Pulmonary artery endothelial cell (primary cell): ENCODE measurements around the gene ZNF593. TPM values are rescaled to one million over a fixed set of nuclear protein-coding genes. Genes with fewer than 3 reads are reported as not detected.

Source experiments
- DNase-seq: peaks from one replicate; pipeline ENCODE4 v3.0.0-alpha.2; 2011; ENCODE audit warnings: low read depth, low spot score
- total RNA-seq: library from RNA; depleted of rRNA; stranded (reverse); fragments of >200 nt; gene quantifications from 2 replicates; pipeline ENCODE4 v1.2.3, GENCODE V29; 2014

Gene ZNF593
- 32.4 and 43.9 TPM in 2 replicates for total RNA-seq

- peak; percentile 74 for DNase-seq
Observed at GRCh38 chr1:26169669-26170471, at the start of gene ZNF593. Gene ZNF593 (plus strand): TSS chr1:26169908. CDS start chr1:26169984, 76 bp downstream.

DNA sequence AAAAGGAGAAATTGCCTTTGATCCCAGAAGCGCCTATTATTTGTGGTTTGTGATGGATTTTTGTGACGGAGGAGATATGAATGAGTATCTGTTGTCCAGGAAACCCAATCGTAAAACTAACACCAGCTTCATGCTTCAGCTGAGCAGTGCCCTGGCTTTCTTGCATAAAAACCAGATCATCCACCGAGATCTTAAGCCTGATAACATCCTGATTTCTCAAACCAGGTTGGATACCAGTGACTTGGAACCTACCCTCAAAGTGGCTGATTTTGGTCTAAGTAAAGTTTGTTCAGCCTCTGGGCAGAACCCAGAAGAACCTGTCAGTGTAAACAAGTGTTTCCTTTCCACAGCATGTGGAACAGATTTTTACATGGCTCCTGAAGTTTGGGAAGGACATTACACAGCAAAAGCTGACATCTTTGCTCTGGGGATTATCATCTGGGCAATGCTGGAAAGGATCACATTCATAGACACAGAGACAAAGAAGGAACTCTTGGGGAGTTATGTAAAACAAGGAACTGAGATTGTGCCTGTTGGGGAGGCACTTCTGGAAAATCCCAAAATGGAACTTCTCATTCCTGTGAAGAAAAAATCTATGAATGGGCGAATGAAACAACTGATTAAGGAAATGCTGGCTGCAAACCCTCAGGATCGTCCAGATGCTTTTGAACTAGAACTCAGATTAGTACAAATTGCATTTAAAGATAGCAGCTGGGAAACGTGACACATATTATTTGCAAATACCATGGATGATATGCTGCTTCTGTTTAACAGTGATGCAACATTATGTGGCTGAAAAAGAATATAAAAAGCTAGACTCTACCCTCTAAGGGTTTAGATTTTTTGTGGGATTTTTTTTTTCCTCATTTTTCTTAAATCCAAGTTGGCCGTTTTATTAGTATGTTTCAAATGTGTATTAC is 47.6 kb upstream of the ZNF593 start:
- DNase-seq = no peak

DNA sequence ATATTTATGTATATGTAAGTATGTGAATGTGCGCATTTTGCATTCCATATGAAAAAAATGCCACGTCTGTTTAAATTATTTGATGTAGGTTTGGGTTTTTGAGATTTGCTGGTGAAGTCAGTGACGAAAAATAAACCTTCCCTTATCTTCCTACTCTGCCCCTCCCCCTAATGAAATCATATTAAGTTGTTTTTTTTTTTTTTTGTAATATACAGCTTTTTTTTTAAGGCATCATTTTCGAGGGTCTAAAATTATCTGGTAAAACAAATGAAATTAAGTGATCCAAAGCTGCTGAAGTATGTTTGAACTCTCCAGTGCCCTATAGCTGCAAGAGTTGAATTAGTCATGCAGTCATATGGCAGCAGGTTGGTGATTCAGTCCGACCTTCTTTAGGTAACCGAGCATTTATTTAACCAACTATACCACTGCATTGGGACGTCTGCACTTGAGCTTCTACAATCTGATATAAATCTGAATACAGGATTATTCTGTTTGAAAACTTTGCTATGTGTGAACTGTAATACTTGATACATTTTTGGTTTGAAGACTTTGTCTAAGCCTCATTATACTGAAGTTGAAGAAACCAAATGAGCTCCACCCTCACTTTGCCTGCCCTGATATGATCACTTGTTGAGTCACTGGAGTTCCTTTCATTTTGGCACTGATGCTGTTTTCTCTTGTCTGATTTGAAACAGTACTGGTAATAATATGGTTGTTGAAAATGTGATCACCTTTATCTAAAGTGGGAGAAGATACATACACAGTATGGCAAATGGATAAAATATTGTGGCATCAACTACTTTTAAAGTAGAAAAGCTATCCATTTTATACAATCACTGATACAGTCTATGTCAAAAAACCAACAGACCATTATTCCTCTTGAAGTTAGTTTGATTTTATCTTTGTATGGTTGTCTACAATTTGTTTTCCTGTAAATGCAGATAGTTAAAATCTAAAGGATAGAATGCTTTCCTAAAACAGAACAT is 46.4 kb upstream of the ZNF593 start:
- DNase-seq = no peak

GRCh38 chr1:26124418-26125331 is 45.0 kb upstream of the ZNF593 start:
- no peak for DNase-seq

GRCh38 chr1:26125382-26125781 is 44.3 kb upstream of the ZNF593 start:
- no peak for DNase-seq

- no peak for DNase-seq
Observed at GRCh38 chr1:26125946-26126320, 43.8 kb upstream of the ZNF593 start.

DNA sequence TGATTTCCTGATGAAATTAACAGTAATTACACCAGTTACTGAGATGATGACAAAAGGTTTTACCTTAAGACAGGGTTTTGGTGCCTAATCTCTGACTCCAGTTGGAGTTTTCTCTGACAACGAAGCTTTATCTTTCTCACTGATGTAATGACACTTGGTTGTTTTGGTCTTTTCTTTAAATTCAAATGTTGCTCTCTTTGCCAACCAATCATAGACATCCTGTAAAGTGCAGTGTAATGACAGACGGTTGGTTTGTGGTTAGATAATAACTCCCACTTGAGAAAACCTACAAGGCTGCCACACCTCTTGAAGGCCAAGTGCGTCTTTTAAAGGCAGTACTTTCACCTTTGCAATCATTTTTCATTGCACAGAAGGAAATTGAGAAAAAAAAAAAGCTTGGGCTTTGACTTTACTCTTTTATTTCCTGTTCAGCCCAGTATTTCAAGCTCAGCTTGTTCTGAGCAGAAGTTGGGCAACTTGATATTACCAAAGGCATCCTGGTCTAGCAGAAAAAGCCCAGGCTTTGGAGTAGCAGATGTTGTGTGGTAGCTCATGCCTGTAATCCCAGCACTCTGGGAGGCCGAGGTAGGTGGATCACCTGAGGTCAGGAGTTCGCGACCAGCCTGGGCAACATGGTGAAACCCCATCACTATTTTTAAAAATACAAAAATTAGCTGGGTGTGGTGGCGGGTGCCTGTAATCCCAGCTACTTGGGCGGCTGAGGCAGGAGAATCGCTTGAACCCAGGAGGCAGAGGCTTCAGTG is 43.2 kb upstream of the ZNF593 start:
- no peak for DNase-seq

DNA sequence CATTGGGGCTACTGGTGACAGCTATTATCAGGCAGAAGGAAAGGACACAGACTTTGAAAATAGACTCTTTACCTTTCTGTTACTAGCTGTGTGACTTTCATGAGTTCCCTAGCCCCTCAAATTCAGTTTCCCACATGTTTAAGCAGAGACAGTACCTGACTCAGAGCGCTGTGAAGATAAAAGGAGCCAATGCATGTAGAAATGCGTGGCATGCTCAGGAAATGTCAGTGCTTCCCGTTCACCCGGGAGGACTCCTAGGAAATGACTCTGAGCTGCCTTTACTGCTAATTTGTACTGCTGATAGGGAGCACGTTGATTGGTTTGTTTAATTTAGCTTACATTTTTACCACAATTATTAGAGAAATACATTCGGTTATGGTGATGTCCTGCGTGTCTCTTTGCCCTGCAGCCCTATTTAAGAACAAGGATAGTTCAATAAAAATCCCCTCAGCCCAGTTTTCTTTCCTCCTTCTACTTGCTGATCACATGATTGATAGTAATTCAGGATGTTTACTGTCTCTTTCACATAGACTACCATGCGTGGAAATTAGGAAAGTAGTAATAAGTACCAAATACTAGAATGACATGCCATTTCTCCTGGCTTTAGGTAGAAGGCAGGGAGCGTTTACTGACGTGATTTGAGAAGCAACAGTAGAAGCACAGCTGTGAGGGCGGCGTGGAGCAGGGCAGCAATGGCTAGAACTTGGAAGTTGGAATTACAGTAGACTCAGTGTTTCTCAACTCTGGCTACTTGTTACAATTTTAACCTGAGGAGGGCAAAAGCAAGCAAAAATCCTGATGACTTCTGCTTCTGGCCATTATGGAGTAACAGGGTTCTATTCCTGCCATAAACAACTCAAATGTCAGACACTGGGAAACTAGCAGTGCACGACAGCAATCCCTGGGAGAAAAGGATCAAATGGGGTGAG is 42.2 kb upstream of the ZNF593 start:
- no peak for DNase-seq

DNA sequence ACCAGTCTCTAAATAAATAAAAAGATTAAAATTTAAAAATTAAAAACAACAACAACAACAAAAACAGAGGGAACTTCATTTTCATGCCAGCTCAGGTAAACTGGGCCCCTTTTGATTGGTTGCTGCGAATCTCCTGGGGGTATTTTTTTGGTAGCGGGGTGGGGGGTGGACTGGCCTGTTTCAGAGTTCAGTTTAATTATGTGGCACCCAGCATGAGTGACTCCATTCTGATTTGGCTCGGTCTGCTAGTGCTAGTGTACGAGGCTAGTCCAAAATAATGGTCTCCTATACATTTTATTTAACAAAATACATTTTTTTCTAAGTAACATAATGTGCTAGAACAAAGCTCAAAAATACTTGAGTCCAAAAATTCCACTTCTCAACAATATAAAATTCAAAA is 39.9 kb upstream of the ZNF593 start:
- no peak for DNase-seq

- DNase-seq = no peak
Observed at GRCh38 chr1:26130695-26131094, 39.0 kb upstream of the ZNF593 start.

DNA sequence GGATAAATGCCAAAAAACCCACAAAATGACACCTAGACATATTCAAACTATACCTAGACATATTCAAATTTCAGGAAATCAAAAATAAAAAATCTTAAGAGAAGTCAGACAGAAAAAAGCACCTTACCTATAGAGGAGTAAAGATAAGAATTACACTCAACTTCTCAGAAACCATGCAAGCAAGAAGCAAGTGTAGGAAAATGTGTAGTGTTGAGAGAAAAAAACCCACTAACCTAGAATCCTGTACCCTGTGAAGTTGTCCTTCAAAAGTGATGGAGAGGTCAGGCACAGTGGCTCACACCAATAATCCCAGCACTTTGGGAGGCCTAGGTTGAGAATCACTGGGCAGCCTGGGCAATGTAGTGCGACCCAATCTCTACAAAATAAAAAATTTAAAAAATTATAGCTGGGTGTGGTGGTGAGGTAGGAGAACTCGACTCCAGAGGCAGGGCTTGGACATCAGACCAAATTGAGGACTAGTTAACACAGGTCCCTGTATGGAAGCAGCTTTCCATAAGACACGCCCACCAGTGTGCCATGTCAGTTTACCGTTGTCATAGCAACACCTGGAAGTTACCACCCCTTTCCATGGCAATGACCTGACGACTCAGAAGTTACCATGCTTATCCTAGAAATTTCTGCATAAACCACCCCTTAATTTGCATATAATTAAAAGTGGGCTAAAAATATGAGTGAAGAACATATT is 37.4 kb upstream of the ZNF593 start:
- DNase-seq = no peak

DNA sequence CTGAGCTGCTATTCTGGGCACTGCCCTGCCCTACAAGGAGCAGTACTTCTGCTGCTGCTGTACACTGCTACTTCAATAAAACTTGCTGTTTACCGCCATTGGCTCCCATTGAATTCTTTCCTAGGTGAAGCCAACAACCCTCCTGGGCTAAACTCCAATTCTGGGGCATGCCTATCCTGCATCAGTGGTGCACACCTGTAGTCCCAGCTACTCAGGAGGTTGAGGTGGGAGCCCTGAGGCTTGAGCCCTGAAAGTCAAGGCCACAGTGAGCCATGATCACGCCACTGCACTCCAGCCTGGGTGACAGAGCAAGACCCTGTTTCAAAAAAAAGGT is 36.9 kb upstream of the ZNF593 start:
- no peak for DNase-seq

DNA sequence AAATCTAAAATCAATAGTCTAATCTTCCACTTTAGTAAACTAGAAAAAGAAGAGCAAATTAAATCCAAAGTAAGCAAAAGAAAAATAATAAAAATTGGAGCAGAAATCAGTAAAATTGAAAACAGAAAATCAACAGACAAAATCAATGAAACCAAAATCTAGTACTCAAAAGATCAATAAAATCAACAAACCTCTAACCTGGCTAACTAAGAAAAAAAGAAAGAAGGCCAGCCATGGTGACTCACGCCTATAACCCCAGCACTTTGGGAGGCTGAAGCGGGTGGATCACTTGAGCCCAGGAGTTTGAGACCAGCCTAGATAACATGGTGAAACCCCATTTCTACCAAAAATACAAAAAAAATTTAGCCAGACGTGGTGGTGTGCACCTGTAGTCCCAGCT is 35.2 kb upstream of the ZNF593 start:
- no peak for DNase-seq

- DNase-seq = no peak
Observed at GRCh38 chr1:26138974-26139558, 30.6 kb upstream of the ZNF593 start.

DNA sequence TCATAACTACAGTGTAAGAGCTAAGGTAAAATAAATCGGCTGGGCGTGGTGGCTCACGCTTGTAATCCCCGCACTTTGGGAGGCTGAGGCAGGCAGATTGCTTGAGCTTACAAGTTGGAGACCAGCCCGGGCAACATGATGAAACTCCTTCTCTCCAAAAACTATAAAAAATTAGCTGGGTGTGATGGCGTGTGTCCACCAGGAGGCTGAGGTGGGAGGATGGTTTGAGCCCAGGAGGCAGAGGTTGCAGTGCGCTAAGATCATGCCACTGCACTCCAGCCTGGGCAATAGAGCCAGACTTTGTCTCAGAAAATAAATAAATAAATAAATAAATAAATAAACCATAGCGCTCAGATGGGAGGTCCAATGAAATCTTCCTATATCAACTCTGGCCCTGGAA is 27.5 kb upstream of the ZNF593 start:
- DNase-seq = no peak

DNA sequence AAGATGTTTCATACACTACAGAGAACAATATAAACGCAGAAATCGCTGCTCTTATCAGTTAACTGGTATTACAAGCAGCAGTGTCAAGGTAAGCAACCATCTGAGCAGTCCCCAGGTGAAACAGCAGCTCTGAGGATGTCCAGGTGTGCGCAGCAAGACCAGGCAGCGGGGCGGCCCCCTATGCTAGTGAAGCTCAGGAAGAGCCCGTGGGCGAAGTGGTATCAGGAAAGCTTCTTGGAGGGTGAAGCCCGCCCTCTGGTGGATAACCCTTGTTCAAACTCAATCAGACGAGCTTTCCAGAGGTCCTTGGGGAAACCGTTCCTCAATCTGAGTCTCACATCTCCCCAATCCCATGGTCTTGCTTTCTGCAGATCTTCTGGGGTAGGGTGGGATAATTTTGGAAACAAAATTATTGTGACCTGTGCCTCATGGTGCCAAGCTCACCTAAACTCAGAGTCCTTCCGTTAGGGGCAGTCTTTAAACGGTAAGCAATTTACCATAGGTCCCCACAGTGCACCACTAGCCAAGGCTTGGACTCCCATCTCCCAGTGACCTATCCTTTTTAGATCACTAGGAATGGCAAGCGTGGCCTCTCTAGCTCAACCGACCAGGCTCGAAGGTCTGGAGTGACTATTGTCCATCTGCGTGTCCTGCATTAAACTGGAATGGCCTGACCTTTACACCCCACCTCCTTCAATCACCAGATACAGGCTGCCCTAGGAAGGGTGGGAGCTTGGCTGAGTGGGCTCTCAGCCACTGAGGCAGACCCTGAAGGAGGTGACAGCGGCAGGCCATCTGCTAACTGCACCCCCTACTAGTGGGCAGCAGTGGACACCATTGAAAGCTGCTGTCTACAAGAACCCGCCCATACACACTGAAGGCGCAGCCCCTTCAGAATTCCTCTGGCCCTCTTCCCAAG is 24.4 kb upstream of the ZNF593 start:
- peak; percentile 45 for DNase-seq

GRCh38 chr1:26145960-26146294 is 23.8 kb upstream of the ZNF593 start:
- no peak for DNase-seq
